Measurements from ENCODE around the gene USP6NL. TPM values are rescaled to one million over a fixed set of nuclear protein-coding genes. Genes with fewer than 3 reads are reported as not detected.
A peak's percentile ranks its signal among the peaks of the same experiment; 100 is the strongest.

Gene USP6NL
- total and polyA plus RNA-seq, 9 of the 15 experiments (the other 6 are each of a cell fraction or from before 2014, with no cell fraction given): 3.2 to 26.6 (median 19.8) TPM

DNA sequence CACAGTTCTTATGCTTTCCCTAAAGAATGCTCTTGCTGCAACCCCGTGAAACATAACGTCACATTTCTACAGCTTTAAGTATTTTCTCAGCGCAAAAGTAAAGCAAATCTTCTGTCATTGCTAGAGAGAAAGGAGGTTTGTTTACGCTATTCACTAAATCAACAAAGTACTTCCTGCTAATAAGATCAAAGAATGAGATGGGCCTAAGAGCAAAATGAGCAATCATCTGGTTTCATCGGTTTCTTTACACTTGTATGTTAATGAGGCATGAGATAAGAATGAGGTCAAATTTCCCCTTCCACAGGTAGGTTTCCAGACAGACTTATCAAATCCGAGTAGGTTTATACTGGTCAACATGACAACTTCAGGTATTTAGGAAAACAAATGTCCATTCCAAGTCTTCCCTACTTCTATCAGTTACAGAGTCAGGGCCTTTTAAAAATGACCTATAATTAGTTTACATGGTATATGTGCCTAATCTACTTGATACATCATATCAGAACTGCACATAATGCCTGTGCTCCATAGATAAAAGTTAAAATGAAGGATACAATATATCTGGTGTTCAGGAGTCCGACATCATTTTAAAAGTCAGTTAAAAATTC, 8.4 kb downstream of the USP6NL start:
- intact Hi-C loops (cut with micrococcal nuclease): no loop called here
- H3K9ac ChIP-seq (ENCODE audit: insufficient read depth in 1 of 2, low read depth in 2 of 2, low read length in 2 of 2): peak overlapping the region in 1 of 2 experiments; percentile 39; a peak in 2 of 4 replicates
- TF ChIP-seq EP400 (IDR thresholded peaks at IDR 0.05) (0 out of 2 replicates have a peak, but pooled peaks have one; percentile 6), MXI1 (IDR thresholded peaks at IDR 0.05; ENCODE audit: low read depth, low read length) (no peak), CTBP1 (IDR thresholded peaks at IDR 0.05; ENCODE audit: borderline replicate concordance) (peak; percentile 74), CEBPG (CRISPR knock-in tag; IDR thresholded peaks at IDR 0.05) (peak; percentile 20; the same call in 1 of the 2 replicates), CEBPG (tag; conservative IDR thresholded peaks at IDR 0.05 in 1 of 2, IDR thresholded peaks at IDR 0.05 in 1 of 2) (no peak), FOXA3 (CRISPR knock-in tag; conservative IDR thresholded peaks at IDR 0.05 in 1 of 2, IDR thresholded peaks at IDR 0.05 in 1 of 2) (peak in 1 of 2 experiments; percentile 87; a peak in 2 of 4 replicates), KLF16 (IDR thresholded peaks at IDR 0.05) (0 out of 2 replicates have a peak, but pooled peaks have one; percentile 33), SOX6 (IDR thresholded peaks at IDR 0.05) (peak; percentile 87), ZFX (CRISPR knock-in tag; IDR thresholded peaks at IDR 0.05) (0 out of 2 replicates have a peak, but pooled peaks have one; percentile 27), STAT5A (IDR thresholded peaks at IDR 0.05; ENCODE audit: borderline replicate concordance, low read length) (0 out of 2 replicates have a peak, but pooled peaks have one; percentile 33), MTA2 (IDR thresholded peaks at IDR 0.05; ENCODE audit: low read depth) (peak; percentile 63), NR2F6 (CRISPR knock-in tag; IDR thresholded peaks at IDR 0.05) (no peak), HDAC3 (IDR thresholded peaks at IDR 0.05; ENCODE audit: borderline replicate concordance, partially characterized antibody) (peak; percentile 51), ZNF174 (CRISPR knock-in tag; IDR thresholded peaks at IDR 0.05) (no peak), ZNF23 (CRISPR knock-in tag; IDR thresholded peaks at IDR 0.05) (no peak), ZEB2 (IDR thresholded peaks at IDR 0.05) (peak; percentile 87), ELF4 (CRISPR knock-in tag; IDR thresholded peaks at IDR 0.05) (0 out of 2 replicates have a peak, but pooled peaks have one; percentile 36), SMARCA4 (IDR thresholded peaks at IDR 0.05) (peak; percentile 75)
- TF ChIP-seq, protein P1, sequence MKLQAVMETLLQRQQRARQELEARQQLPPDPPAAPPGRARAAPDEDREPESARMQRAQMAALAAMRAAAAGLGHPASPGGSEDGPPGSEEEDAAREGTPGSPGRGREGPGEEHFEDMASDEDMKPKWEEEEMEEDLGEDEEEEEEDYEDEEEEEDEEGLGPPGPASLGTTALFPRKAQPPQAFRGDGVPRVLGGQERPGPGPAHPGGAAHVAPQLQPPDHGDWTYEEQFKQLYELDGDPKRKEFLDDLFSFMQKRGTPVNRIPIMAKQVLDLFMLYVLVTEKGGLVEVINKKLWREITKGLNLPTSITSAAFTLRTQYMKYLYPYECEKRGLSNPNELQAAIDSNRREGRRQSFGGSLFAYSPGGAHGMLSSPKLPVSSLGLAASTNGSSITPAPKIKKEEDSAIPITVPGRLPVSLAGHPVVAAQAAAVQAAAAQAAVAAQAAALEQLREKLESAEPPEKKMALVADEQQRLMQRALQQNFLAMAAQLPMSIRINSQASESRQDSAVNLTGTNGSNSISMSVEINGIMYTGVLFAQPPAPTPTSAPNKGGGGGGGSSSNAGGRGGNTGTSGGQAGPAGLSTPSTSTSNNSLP (IDR thresholded peaks at IDR 0.05; ENCODE audit: borderline replicate concordance, low read depth, low read length): peak; percentile 64
- TF ChIP-seq, protein P2, sequence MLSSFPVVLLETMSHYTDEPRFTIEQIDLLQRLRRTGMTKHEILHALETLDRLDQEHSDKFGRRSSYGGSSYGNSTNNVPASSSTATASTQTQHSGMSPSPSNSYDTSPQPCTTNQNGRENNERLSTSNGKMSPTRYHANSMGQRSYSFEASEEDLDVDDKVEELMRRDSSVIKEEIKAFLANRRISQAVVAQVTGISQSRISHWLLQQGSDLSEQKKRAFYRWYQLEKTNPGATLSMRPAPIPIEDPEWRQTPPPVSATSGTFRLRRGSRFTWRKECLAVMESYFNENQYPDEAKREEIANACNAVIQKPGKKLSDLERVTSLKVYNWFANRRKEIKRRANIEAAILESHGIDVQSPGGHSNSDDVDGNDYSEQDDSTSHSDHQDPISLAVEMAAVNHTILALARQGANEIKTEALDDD (IDR thresholded peaks at IDR 0.05): peak; percentile 40; the same call in 1 of the 2 replicates
- TF ChIP-seq, protein P3, sequence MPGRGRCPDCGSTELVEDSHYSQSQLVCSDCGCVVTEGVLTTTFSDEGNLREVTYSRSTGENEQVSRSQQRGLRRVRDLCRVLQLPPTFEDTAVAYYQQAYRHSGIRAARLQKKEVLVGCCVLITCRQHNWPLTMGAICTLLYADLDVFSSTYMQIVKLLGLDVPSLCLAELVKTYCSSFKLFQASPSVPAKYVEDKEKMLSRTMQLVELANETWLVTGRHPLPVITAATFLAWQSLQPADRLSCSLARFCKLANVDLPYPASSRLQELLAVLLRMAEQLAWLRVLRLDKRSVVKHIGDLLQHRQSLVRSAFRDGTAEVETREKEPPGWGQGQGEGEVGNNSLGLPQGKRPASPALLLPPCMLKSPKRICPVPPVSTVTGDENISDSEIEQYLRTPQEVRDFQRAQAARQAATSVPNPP (IDR thresholded peaks at IDR 0.05; ENCODE audit: borderline replicate concordance, insufficient read depth, insufficient read length): no peak

More for the DNA sequence above, 8.4 kb downstream of the USP6NL start:
- DNase-seq (ENCODE audit: extremely low read depth in 1 of 4, low spot score in 3 of 4): peak in 1 of 4 experiments; percentile 55
- Histone ChIP-seq H3K4me2 (ENCODE audit: insufficient read depth, low read length) (peak overlapping the region; percentile 72), H3K9me1 (ENCODE audit: control insufficient read depth, insufficient read depth, low read length) (no peaks in the 10 kb centered on the region), H3K27me3 (ENCODE audit: control insufficient read depth in 2 of 2, insufficient read depth in 2 of 2, low read length in 2 of 2) (no peaks in the 10 kb centered on the region), H3K9me3 (replicated peaks; ENCODE audit: control insufficient read depth, insufficient read depth, low read depth, low read length) (no peaks in the 10 kb centered on the region), H3K79me2 (ENCODE audit: control insufficient read depth, insufficient read depth, low read length) (peaks cover 100% of the 10 kb centered on the region), H2AFZ (ENCODE audit: low read depth, low read length) (no peak overlapping the region), H3K4me3 (no peak overlapping the region; the same call in 1 of the 2 replicates), H3K36me3 (ENCODE audit: control insufficient read depth, insufficient read depth, low read length) (peaks cover 6% of the 10 kb centered on the region; the same call in 1 of the 3 replicates), H3K4me1 (replicated peaks in 1 of 2; ENCODE audit: control insufficient read depth in 2 of 2, insufficient read depth in 2 of 2, low read length in 2 of 2) (peaks cover 28 to 62% of the 10 kb centered on the region in 2 experiments), H4K20me1 (replicated peaks; ENCODE audit: control insufficient read depth, insufficient read depth, low read length) (no peaks in the 10 kb centered on the region), H3K27ac (ENCODE audit: extremely low read depth, low read depth, low read length) (peak overlapping the region; percentile 54)
- TSS peak; percentile 0 for BruUV-seq (replicated peaks)
- POLR2A ChIA-PET: interaction anchor here (1.3 to 3.8 kb wide), 6 partner anchors 8 to 36 kb away, joined by 3 to 24 read pairs (median 6); partner anchors contain the start of gene USP6NL
- CTCF ChIA-PET (ENCODE audit: low intra/inter-chr PET ratio): no interaction called here
- in situ Hi-C loops (cut with MboI): no loop called here
- FAIRE-seq: no peak
- 2% methylated on average over 7 of the region's 7 CpGs for WGBS (ENCODE audit: insufficient coverage, low coverage, missing lambda C conversion rate)
- ATAC-seq: no peak; the same call in 2 of the 3 replicates
